Activated naive CD8-positive, alpha-beta T cell treated with anti-CD3 and anti-CD28 coated beads, Interleukin-2, amount 10 ng/mL, durations not matched to agents 7 days and 5 days (primary cell): ENCODE data around the gene ZFYVE1. TPM values are rescaled to one million over a fixed set of nuclear protein-coding genes. Genes with fewer than 3 reads are reported as not detected.

ENCODE experiments used
- ATAC-seq: fragments of 150-1000 bp; cut with Tn5 transposase; one replicate; pipeline ENCODE4 v1.10.0; 2021; ENCODE audit warnings: low read depth, moderate library complexity
- POLR2A ChIA-PET: fragments of 350-600 bp; sonication (Branson Sonifier 250); formaldehyde crosslinking; loops from one replicate; lab custom pipeline; 2021; ENCODE audit warnings: antibody characterized with exemption; lab: Charles Lee
- DNase-seq: peaks from one replicate; pipeline ENCODE4 v3.0.0; 2021
- H3K27ac Mint-ChIP-seq: one replicate; pipeline ENCODE4 v1.8.0; 2022; ENCODE audit warnings: mild to moderate bottlenecking, mixed read lengths
- H3K27me3 Mint-ChIP-seq: one replicate; pipeline ENCODE4 v1.8.0; 2022; ENCODE audit warnings: mild to moderate bottlenecking, moderate library complexity, mixed read lengths
- H3K36me3 Mint-ChIP-seq: one replicate; pipeline ENCODE4 v1.8.0; 2021; ENCODE audit warnings: mild to moderate bottlenecking, mixed read lengths
- H3K4me1 Mint-ChIP-seq: one replicate; pipeline ENCODE4 v1.8.0; 2021; ENCODE audit warnings: mixed read lengths
- H3K4me3 Mint-ChIP-seq: one replicate; pipeline ENCODE4 v1.8.0; 2022; ENCODE audit warnings: mild to moderate bottlenecking, moderate library complexity, mixed read lengths
- H3K9me3 Mint-ChIP-seq: one replicate; pipeline ENCODE4 v1.8.0; 2021; ENCODE audit warnings: mixed read lengths
- total RNA-seq, 2 experiments: library from RNA; stranded (reverse); gene quantifications; one replicate each; pipeline ENCODE4 v1.2.3, GENCODE V29; 2021

ZFYVE1 gene
- total RNA-seq, 2 experiments from 2014 or later = 15.2 to 15.5 TPM

GRCh38 chr14:72941286-72941985 is 85.5 kb downstream of the ZFYVE1 start:
- Mint-ChIP-seq H3K27me3 (no peaks in the 10 kb centered on the region), H3K4me3 (no peak overlapping the region), H3K27ac (no peak overlapping the region), H3K9me3 (no peaks in the 10 kb centered on the region), H3K36me3 (peaks cover 28% of the 10 kb centered on the region), H3K4me1 (peaks cover 19% of the 10 kb centered on the region)
- DNase-seq (no peak), ATAC-seq (no peak)
- POLR2A ChIA-PET = interaction anchor here (0.6 kb wide), 2 partner anchors 27 to 629 kb away, joined by 3 read pairs; no protein-coding TSS in a partner anchor

GRCh38 chr14:72939630-72940029 is 87.3 kb downstream of the ZFYVE1 start:
- peaks cover 26% of the 10 kb centered on the region for H3K36me3 Mint-ChIP-seq
- ATAC-seq (no peak), DNase-seq (no peak)
- no peaks in the 10 kb centered on the region for H3K9me3 Mint-ChIP-seq
- peaks cover 21% of the 10 kb centered on the region for H3K4me1 Mint-ChIP-seq
- H3K27me3 Mint-ChIP-seq = no peaks in the 10 kb centered on the region
- no peak overlapping the region for H3K27ac Mint-ChIP-seq
- POLR2A ChIA-PET = no interaction called here
- no peak overlapping the region for H3K4me3 Mint-ChIP-seq

GRCh38 chr14:72932893-72933292 is 94.0 kb downstream of the ZFYVE1 start:
- H3K27me3 Mint-ChIP-seq = no peaks in the 10 kb centered on the region
- peaks cover 21% of the 10 kb centered on the region for H3K4me1 Mint-ChIP-seq
- H3K9me3 Mint-ChIP-seq = no peaks in the 10 kb centered on the region
- H3K36me3 Mint-ChIP-seq = peaks cover 10% of the 10 kb centered on the region
- no peak overlapping the region for H3K4me3 Mint-ChIP-seq
- ATAC-seq (no peak), DNase-seq (no peak)
- POLR2A ChIA-PET = no interaction called here
- H3K27ac Mint-ChIP-seq = no peak overlapping the region

- Mint-ChIP-seq H3K4me3 (no peak overlapping the region), H3K36me3 (no peaks in the 10 kb centered on the region), H3K27me3 (no peaks in the 10 kb centered on the region), H3K9me3 (no peaks in the 10 kb centered on the region), H3K4me1 (peaks cover 12% of the 10 kb centered on the region), H3K27ac (no peak overlapping the region)
- POLR2A ChIA-PET = no interaction called here
- no peak for ATAC-seq
- DNase-seq = no peak
Measured at GRCh38 chr14:72929316-72930080, 97.4 kb downstream of the ZFYVE1 start.

- H3K36me3 Mint-ChIP-seq = no peaks in the 10 kb centered on the region
- H3K4me1 Mint-ChIP-seq = peaks cover 12% of the 10 kb centered on the region
- ATAC-seq (no peak), DNase-seq (no peak)
- peaks cover 5% of the 10 kb centered on the region for H3K27me3 Mint-ChIP-seq
- H3K27ac Mint-ChIP-seq = no peak overlapping the region
- H3K4me3 Mint-ChIP-seq = no peak overlapping the region
- POLR2A ChIA-PET = no interaction called here
- no peaks in the 10 kb centered on the region for H3K9me3 Mint-ChIP-seq
Measured at GRCh38 chr14:72928872-72929271, 98.0 kb downstream of the ZFYVE1 start.

GRCh38 chr14:72926292-72927028 is 100.4 kb downstream of the ZFYVE1 start, which contains the start of gene DCAF4:
TSS of gene DCAF4 (plus strand) at chr14:72926464. CDS start at chr14:72937979, 11,515 bp downstream.
- peak within 1 kb of the TSS; percentile 99 for H3K27ac Mint-ChIP-seq
- no peaks in the 10 kb centered on the region for H3K9me3 Mint-ChIP-seq
- peak within 1 kb of the TSS; percentile 99 for H3K4me3 Mint-ChIP-seq
- ATAC-seq = peak; percentile 95
- H3K27me3 Mint-ChIP-seq = peaks cover 21% of the 10 kb centered on the region
- H3K36me3 Mint-ChIP-seq = no peaks in the 10 kb centered on the region
- H3K4me1 Mint-ChIP-seq = peaks cover 8% of the 10 kb centered on the region
- peak; percentile 89 for DNase-seq
- POLR2A ChIA-PET = no interaction called here

GRCh38 chr14:72925815-72926291 is 101.1 kb downstream of the ZFYVE1 start:
- Mint-ChIP-seq H3K9me3 (no peaks in the 10 kb centered on the region), H3K27me3 (peaks cover 27% of the 10 kb centered on the region), H3K4me3 (peak overlapping the region; percentile 99), H3K27ac (peak overlapping the region; percentile 99), H3K36me3 (no peaks in the 10 kb centered on the region), H3K4me1 (peaks cover 8% of the 10 kb centered on the region)
- ATAC-seq = no peak
- DNase-seq = no peak
- POLR2A ChIA-PET = interaction anchor here (0.6 kb wide), 1 partner anchor 421 kb away, joined by 7 read pairs; no protein-coding TSS in a partner anchor

- Mint-ChIP-seq H3K4me1 (peaks cover 8% of the 10 kb centered on the region), H3K27ac (no peak overlapping the region), H3K4me3 (peak overlapping the region; percentile 99), H3K9me3 (no peaks in the 10 kb centered on the region), H3K36me3 (no peaks in the 10 kb centered on the region), H3K27me3 (peaks cover 30% of the 10 kb centered on the region)
- POLR2A ChIA-PET = interaction anchor here (0.6 kb wide), 1 partner anchor 421 kb away, joined by 7 read pairs; no protein-coding TSS in a partner anchor
- DNase-seq = no peak
- no peak for ATAC-seq
Measured at GRCh38 chr14:72925171-72925759, 101.6 kb downstream of the ZFYVE1 start.

- peaks cover 6% of the 10 kb centered on the region for H3K4me1 Mint-ChIP-seq
- no peak overlapping the region for H3K4me3 Mint-ChIP-seq
- ATAC-seq (no peak), DNase-seq (no peak)
- H3K27me3 Mint-ChIP-seq = peaks cover 39% of the 10 kb centered on the region
- H3K9me3 Mint-ChIP-seq = no peaks in the 10 kb centered on the region
- H3K36me3 Mint-ChIP-seq = no peaks in the 10 kb centered on the region
- no peak overlapping the region for H3K27ac Mint-ChIP-seq
- POLR2A ChIA-PET = interaction anchor here (0.6 kb wide), 1 partner anchor 580 kb away, joined by 3 read pairs; no protein-coding TSS in a partner anchor
Measured at GRCh38 chr14:72924337-72924736, 102.6 kb downstream of the ZFYVE1 start.

- no peak for DNase-seq
Measured at GRCh38 chr14:72921396-72921795, 105.5 kb downstream of the ZFYVE1 start.

GRCh38 chr14:72920008-72920407 is 106.9 kb downstream of the ZFYVE1 start:
- POLR2A ChIA-PET = no interaction called here
- Mint-ChIP-seq H3K4me3 (no peak overlapping the region), H3K9me3 (no peaks in the 10 kb centered on the region), H3K27ac (no peak overlapping the region), H3K27me3 (peaks cover 56% of the 10 kb centered on the region), H3K36me3 (no peaks in the 10 kb centered on the region), H3K4me1 (no peaks in the 10 kb centered on the region)
- DNase-seq (no peak), ATAC-seq (no peak)

More at GRCh38 chr14:72921396-72921795, 105.5 kb downstream of the ZFYVE1 start:
- Mint-ChIP-seq H3K27me3 (peaks cover 56% of the 10 kb centered on the region), H3K9me3 (no peaks in the 10 kb centered on the region), H3K4me1 (peaks cover 3% of the 10 kb centered on the region), H3K36me3 (no peaks in the 10 kb centered on the region), H3K4me3 (no peak overlapping the region), H3K27ac (no peak overlapping the region)
- POLR2A ChIA-PET = no interaction called here
- no peak for ATAC-seq
